IMR-90 (cell line): ENCODE results near the gene SRD5A3. TPM values are rescaled to one million over a fixed set of nuclear protein-coding genes. Genes with fewer than 3 reads are reported as not detected.
A peak's percentile ranks its signal among the peaks of the same experiment; 100 is the strongest.

Experiments
- ATAC-seq: fragments of 200-7000 bp; cut with Tn5 transposase; 2 replicates; pipeline ENCODE4 v1.9.1; 2020; ENCODE audit warnings: low read depth, mild to moderate bottlenecking, moderate library complexity
- BruUV-seq: library from RNA; stranded (reverse); fragments of 400-500 nt; replicated peaks from 2 replicates; lab custom pipeline; 2021; lab: Mats Ljungman, UMichigan
- CTCF ChIA-PET: fragments of 300-600 bp; formaldehyde crosslinking; extraction: SDS; loops from one replicate; lab custom pipeline; 2021; ENCODE audit warnings: antibody characterized with exemption; lab: Yijun Ruan, JAX
- POLR2A ChIA-PET: fragments of 300-600 bp; sonication (Branson Sonifier 250); formaldehyde crosslinking; loops from one replicate; lab custom pipeline; 2022; ENCODE audit warnings: antibody characterized with exemption; ENCODE audit not compliant: unreplicated experiment; lab: Charles Lee
- DNase-seq: peaks from one replicate; pipeline ENCODE4 v3.0.0; 2013
- H2AFZ ChIP-seq: replicated peaks from 2 replicates; pipeline ENCODE3; 2013; ENCODE audit warnings: low read length, mild to moderate bottlenecking; ENCODE audit not compliant: poor library complexity
- H2AK5ac ChIP-seq: 2 replicates; pipeline ENCODE4 v1.6.1; 2013; ENCODE audit warnings: low read depth, low read length, inconsistent platforms
- H2AK9ac ChIP-seq: replicated peaks from 2 replicates; pipeline ENCODE3; 2013; ENCODE audit warnings: mild to moderate bottlenecking, low read depth, low read length, moderate library complexity; ENCODE audit not compliant: poor library complexity
- H2BK120ac ChIP-seq: 2 replicates; pipeline ENCODE4 v1.6.1; 2013; ENCODE audit warnings: low read depth, low read length, inconsistent platforms
- H2BK15ac ChIP-seq: 3 replicates; pipeline ENCODE4 v1.6.1; 2013; ENCODE audit warnings: low read depth, low read length, inconsistent platforms
- H2BK20ac ChIP-seq: 2 replicates; pipeline ENCODE4 v1.6.1; 2013; ENCODE audit warnings: low read depth, mild to moderate bottlenecking, inconsistent platforms, low read length, moderate library complexity
- H2BK5ac ChIP-seq: 2 replicates; pipeline ENCODE4 v1.6.1; 2013; ENCODE audit warnings: mild to moderate bottlenecking, low read depth, low read length, inconsistent platforms; ENCODE audit not compliant: poor library complexity, severe bottlenecking
- H3K14ac ChIP-seq: replicated peaks from 2 replicates; pipeline ENCODE4 v1.6.1; 2013; ENCODE audit warnings: low read depth, low read length, inconsistent platforms
- H3K18ac ChIP-seq: 2 replicates; pipeline ENCODE4 v1.6.1; 2013; ENCODE audit warnings: low read depth, low read length, control low read depth
- H3K23ac ChIP-seq: 2 replicates; pipeline ENCODE4 v1.6.1; 2013; ENCODE audit warnings: low read depth, low read length, inconsistent platforms
- H3K27ac ChIP-seq: 2 replicates; pipeline ENCODE4 v1.5.1; 2013; ENCODE audit warnings: mild to moderate bottlenecking, control low read depth, low read length; ENCODE audit not compliant: insufficient read depth
- H3K27me3 ChIP-seq: 2 replicates; pipeline ENCODE4 v1.6.1; 2013; ENCODE audit warnings: low read length; ENCODE audit not compliant: control insufficient read depth, insufficient read depth
- H3K36me3 ChIP-seq: 2 replicates; pipeline ENCODE4 v1.6.1; 2013; ENCODE audit warnings: low read length, mixed read lengths; ENCODE audit not compliant: control insufficient read depth, insufficient read depth
- H3K4ac ChIP-seq: 2 replicates; pipeline ENCODE4 v1.6.1; 2013; ENCODE audit warnings: low read depth, low read length, inconsistent platforms
- H3K4me1 ChIP-seq: 2 replicates; pipeline ENCODE4 v1.6.1; 2013; ENCODE audit warnings: low read length, mixed read lengths; ENCODE audit not compliant: control insufficient read depth, insufficient read depth
- H3K4me2 ChIP-seq: 2 replicates; pipeline ENCODE4 v1.6.1; 2013; ENCODE audit warnings: low read depth, mild to moderate bottlenecking, control low read depth, low read length, moderate library complexity
- H3K4me3 ChIP-seq: 2 replicates; pipeline ENCODE4 v1.5.1; 2013; ENCODE audit warnings: low read depth, mild to moderate bottlenecking, control low read depth, low read length, moderate library complexity; ENCODE audit not compliant: insufficient read depth
- H3K56ac ChIP-seq: 2 replicates; pipeline ENCODE4 v1.6.1; 2013; ENCODE audit warnings: low read length, inconsistent platforms; ENCODE audit not compliant: insufficient read depth; ENCODE audit errors: extremely low read depth
- H3K79me1 ChIP-seq, 2 experiments: 2 replicates each; pipeline ENCODE4 v1.6.1; 2013; ENCODE audit warnings: low read length in 2 of 2, inconsistent platforms in 1 of 2, low read depth in 1 of 2
- H3K9ac ChIP-seq: 2 replicates; pipeline ENCODE4 v1.6.1; 2013; ENCODE audit warnings: low read depth, low read length, control low read depth
- H3K9me1 ChIP-seq: 2 replicates; pipeline ENCODE4 v1.6.1; 2013; ENCODE audit warnings: low read length, inconsistent platforms; ENCODE audit not compliant: insufficient read depth
- H3K9me3 ChIP-seq: 2 replicates; pipeline ENCODE4 v1.6.1; 2013; ENCODE audit warnings: low read length; ENCODE audit not compliant: control insufficient read depth, insufficient read depth
- H4K20me1 ChIP-seq: 2 replicates; pipeline ENCODE4 v1.6.1; 2013; ENCODE audit warnings: low read length, inconsistent platforms; ENCODE audit not compliant: insufficient read depth
- H4K5ac ChIP-seq: 2 replicates; pipeline ENCODE4 v1.6.1; 2013; ENCODE audit warnings: mild to moderate bottlenecking, low read depth, low read length, control low read depth
- H4K8ac ChIP-seq, 2 experiments: 2 replicates each; pipeline ENCODE4 v1.6.1; 2013; ENCODE audit warnings: low read depth in 2 of 2, low read length in 2 of 2, control low read depth in 1 of 2, inconsistent platforms in 1 of 2
- H4K91ac ChIP-seq: 2 replicates; pipeline ENCODE4 v1.6.1; 2013; ENCODE audit warnings: low read depth, low read length, inconsistent platforms; ENCODE audit not compliant: insufficient read depth
- BHLHE40 ChIP-seq: fragments of 150-350 bp; IDR thresholded peaks from 2 replicates; pipeline ENCODE4 v1.6.1; 2016; ENCODE audit warnings: mild to moderate bottlenecking, low read depth, low read length
- CHD1 ChIP-seq: IDR thresholded peaks from 2 replicates; pipeline ENCODE4 v1.6.1; 2012; ENCODE audit warnings: low read depth, low read length, improper control_type of control experiment
- RAD21 ChIP-seq: IDR thresholded peaks from 2 replicates; pipeline ENCODE4 v1.6.1; 2012; ENCODE audit warnings: low read length, improper control_type of control experiment
- WGBS, 2 experiments: methylation state at CpG; one replicate each; pipeline versions ENCODE4 v1.1.5 to v1.1.7; 2013; ENCODE audit warnings: missing lambda C conversion rate in 2 of 2; ENCODE audit not compliant: insufficient read length in 1 of 2; ENCODE audit errors: extremely low coverage in 2 of 2; 5-methylcytosine and 5-hydroxymethylcytosine counted together
- dilution Hi-C: fragments of 300-500 bp; cut with HindIII; formaldehyde crosslinking; loops from one replicate; pipeline ENCODE4 v1.14.3; 2018; ENCODE audit warnings: low sequenced_read_pairs; ENCODE audit not compliant: unreplicated experiment
- in situ Hi-C: fragments of 300-500 bp; cut with MboI; formaldehyde crosslinking; loops from 3 replicates; pipeline ENCODE4 v1.14.3; 2019; ENCODE audit warnings: low sequenced_read_pairs, inconsistent platforms, mixed read lengths
- intact Hi-C: fragments of 100-400 bp; cut with micrococcal nuclease; formaldehyde crosslinking; loops from 2 replicates; pipeline ENCODE4 v1.10.0; 2022
- polyA plus RNA-seq, 3 experiments: library from polyadenylated mRNA; depleted of rRNA; stranded (reverse); fragments of >200 nt; gene quantifications; 2 replicates each; pipeline ENCODE4 v1.2.3, GENCODE V29; 2012; ENCODE audit warnings: low replicate concordance in 1 of 3
- total RNA-seq: library from RNA; depleted of rRNA; stranded (reverse); fragments of >200 nt; gene quantifications from 2 replicates; pipeline ENCODE4 v1.2.3, GENCODE V29; 2012

SRD5A3 gene
- total and polyA plus RNA-seq, 2 of the 4 experiments (the other 2 are of a cell fraction) = 5.6 to 6.8 TPM

DNA sequence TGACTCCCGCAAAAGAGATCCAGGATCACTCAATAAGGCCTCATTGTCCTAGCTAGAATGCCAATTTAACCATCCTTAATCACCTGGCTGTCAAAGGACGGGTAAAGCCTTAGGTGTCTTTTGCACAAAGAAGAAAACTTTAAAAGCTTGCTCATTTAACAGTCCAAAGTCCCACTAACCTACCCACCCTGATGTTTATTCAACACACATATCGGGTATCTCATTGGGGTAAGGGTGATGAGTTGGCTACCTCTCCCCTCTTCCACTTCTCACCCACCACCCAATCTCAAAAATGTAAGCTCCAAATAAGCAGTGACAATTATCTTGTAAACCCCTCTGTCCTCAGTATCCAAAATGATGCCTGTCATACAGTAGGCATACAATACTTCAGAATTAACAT, 988 bp upstream of the SRD5A3 start:
- CTCF ChIA-PET = interaction anchor here (0.7 to 1.2 kb wide), 4 partner anchors 37 to 374 kb away, joined by 3 to 7 read pairs (median 5); partner anchors contain the start of gene TMEM165

More for the DNA sequence above, 988 bp upstream of the SRD5A3 start:
- H3K4me3 ChIP-seq = no peak overlapping the region
- H3K9me3 ChIP-seq = no peaks in the 10 kb centered on the region
- no peak overlapping the region for H4K5ac ChIP-seq
- POLR2A ChIA-PET = interaction anchor here (0.7 to 1.0 kb wide), 2 partner anchors 50 to 97 kb away, joined by 4 read pairs; partner anchors contain the start of gene TMEM165
- no peak overlapping the region for H3K23ac ChIP-seq
- no peak overlapping the region for H2BK120ac ChIP-seq
- no peak overlapping the region for H2BK5ac ChIP-seq
- H4K91ac ChIP-seq = no peak overlapping the region
- H2AFZ ChIP-seq = no peak overlapping the region
- in situ Hi-C loops = loop anchor here (5.0 to 25.0 kb wide), 4 partner anchors 207 to 583 kb away; partner anchors contain the start of gene EXOC1
- H3K9ac ChIP-seq = no peak overlapping the region
- H3K4ac ChIP-seq = no peak overlapping the region
- dilution Hi-C loops = no loop called here
- H3K27me3 ChIP-seq = no peaks in the 10 kb centered on the region
- no CpG with 5 or more reads among the region's 3 CpGs for WGBS, 2 experiments
- no peaks in the 10 kb centered on the region for H3K36me3 ChIP-seq
- BruUV-seq = no TSS peak
- peaks cover 13 to 17% of the 10 kb centered on the region in 2 experiments; a peak in 2 of 4 replicates for H3K79me1 ChIP-seq
- H3K14ac ChIP-seq = no peak overlapping the region
- no peaks in the 10 kb centered on the region for H3K9me1 ChIP-seq
- H2AK5ac ChIP-seq = no peak overlapping the region
- H3K18ac ChIP-seq = no peak overlapping the region
- TF ChIP-seq CHD1 (no peak), BHLHE40 (no peak), RAD21 (no peak)
- ATAC-seq = no peak
- no peak overlapping the region for H2BK20ac ChIP-seq
- no peak overlapping the region for H3K4me2 ChIP-seq
- H3K27ac ChIP-seq = no peak overlapping the region
- no peak for DNase-seq
- intact Hi-C loops = loop anchor here (5.0 kb wide), 5 partner anchors 92 to 957 kb away; partner anchors contain the start of genes EXOC1 and NMU
- H4K8ac ChIP-seq = no peak overlapping the region
- peak overlapping the region; percentile 15 for H2AK9ac ChIP-seq
- H3K4me1 ChIP-seq = peaks cover 14% of the 10 kb centered on the region
- no peak overlapping the region for H3K56ac ChIP-seq
- H2BK15ac ChIP-seq = no peak overlapping the region
- H4K20me1 ChIP-seq = no peaks in the 10 kb centered on the region
